ENCODE results near the gene CHERP.

DNA sequence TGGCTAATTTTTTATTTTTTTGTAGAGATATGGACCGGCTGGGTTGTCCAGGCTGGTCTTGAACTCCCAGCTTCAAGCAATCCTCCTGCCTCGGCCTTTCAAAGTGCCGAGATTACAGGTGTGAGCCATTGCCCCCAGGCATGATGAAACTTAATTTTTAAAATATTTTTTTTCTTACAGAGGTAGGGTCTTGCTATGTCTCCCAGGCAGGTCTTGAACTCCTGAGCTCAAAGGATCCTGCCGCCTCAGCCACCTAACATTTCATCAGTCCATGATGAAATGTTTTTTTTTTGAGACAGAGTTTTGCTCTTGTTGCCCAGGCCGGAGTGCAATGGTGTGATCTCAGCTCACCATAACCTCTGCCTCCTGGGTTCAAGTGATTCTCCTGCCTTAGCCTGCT lies 33.7 kb downstream of the CHERP start:
- TF ChIP-seq ZNF274 (IDR thresholded peaks at IDR 0.05; ENCODE audit: low read depth, low read length) (no peak), YY1 (IDR thresholded peaks at IDR 0.05; ENCODE audit: insufficient read depth, insufficient read length) (no peak)
